Subcutaneous adipose tissue (tissue), 4 donors: Measurements from ENCODE around the gene AOC2. TPM values are rescaled to one million over a fixed set of nuclear protein-coding genes. Genes with fewer than 3 reads are reported as not detected.

Experiments
- CTCF ChIP-seq: fragments of 450-650 bp; IDR thresholded peaks from one replicate; pipeline ENCODE4 v1.5.1; 2016; ENCODE audit warnings: low read depth, mild to moderate bottlenecking, control low read depth, antibody characterized with exemption, moderate library complexity
- total RNA-seq, 4 donors: library from RNA; depleted of rRNA; stranded (reverse); fragments of >200 nt; gene quantifications; one replicate each; pipeline ENCODE4 v1.1.0, GENCODE V29; 2016

Gene AOC2
- total RNA-seq, 4 donors from 2014 or later, result 4.1 to 15.0 (median 9.4) TPM

GRCh38 chr17:42866216-42866615 is 21.8 kb downstream of the AOC2 start:
- TF ChIP-seq CTCF, result no peak

- no peak for TF ChIP-seq CTCF
Observed at GRCh38 chr17:42866631-42867575, 22.5 kb downstream of the AOC2 start.

- TF ChIP-seq CTCF, result no peak
Observed at GRCh38 chr17:42868338-42868737, 24.0 kb downstream of the AOC2 start.

- TF ChIP-seq CTCF, result no peak
Observed at GRCh38 chr17:42871647-42872046, 27.3 kb downstream of the AOC2 start.

- TF ChIP-seq CTCF, result no peak
Observed at GRCh38 chr17:42872251-42872965, 28.0 kb downstream of the AOC2 start.

- no peak for TF ChIP-seq CTCF
Observed at GRCh38 chr17:42873315-42873714, 28.9 kb downstream of the AOC2 start.

- TF ChIP-seq CTCF, result no peak
Observed at GRCh38 chr17:42877037-42877436, 32.7 kb downstream of the AOC2 start.
